CD14-positive monocyte (primary cell): ENCODE data around the gene CMPK2. TPM values are rescaled to one million over a fixed set of nuclear protein-coding genes. Genes with fewer than 3 reads are reported as not detected.

Experiments used
- DNase-seq, 3 donors: peaks; one replicate each; pipeline ENCODE4 v3.0.0-alpha.2; 2011 to 2022
- H2AFZ ChIP-seq: 2 replicates; pipeline ENCODE4 v1.6.0; 2012; ENCODE audit warnings: mild to moderate bottlenecking, low read depth, low read length, inconsistent platforms; ENCODE audit not compliant: insufficient read depth, poor library complexity, severe bottlenecking
- H3K27ac ChIP-seq, 2 donors: 1 replicate in 1 of 2; 2 replicates in 1 of 2; pipeline ENCODE4 v1.5.1; 2012 to 2013; ENCODE audit warnings: low read length in 2 of 2, control low read depth in 1 of 2, inconsistent platforms in 1 of 2, low read depth in 1 of 2, mild to moderate bottlenecking in 1 of 2
- H3K27me3 ChIP-seq, 2 donors: one replicate each; pipeline versions ENCODE4 v1.6.0 to v1.6.1; 2011 to 2013; ENCODE audit warnings: low read length in 2 of 2; ENCODE audit not compliant: control insufficient read depth in 2 of 2, insufficient read depth in 2 of 2
- H3K36me3 ChIP-seq, 2 donors: replicated peaks in 1 of 2; 1 replicate in 1 of 2; 2 replicates in 1 of 2; pipeline versions ENCODE4 v1.5.1 to v1.6.1; 2012 to 2013; ENCODE audit warnings: low read length in 2 of 2, control low read depth in 1 of 2, inconsistent platforms in 1 of 2, mild to moderate bottlenecking in 1 of 2; ENCODE audit not compliant: insufficient read depth in 2 of 2, control insufficient read depth in 1 of 2
- H3K4me1 ChIP-seq, 2 donors: 1 replicate in 1 of 2; 2 replicates in 1 of 2; pipeline versions ENCODE4 v1.5.1 to v1.6.1; 2012 to 2013; ENCODE audit warnings: low read length in 2 of 2, control low read depth in 1 of 2, inconsistent platforms in 1 of 2, mild to moderate bottlenecking in 1 of 2, moderate library complexity in 1 of 2; ENCODE audit not compliant: insufficient read depth in 2 of 2, control insufficient read depth in 1 of 2
- H3K4me2 ChIP-seq: replicated peaks from 2 replicates; pipeline ENCODE3; 2012; ENCODE audit warnings: low read length, moderate library complexity, mild to moderate bottlenecking; ENCODE audit not compliant: poor library complexity, severe bottlenecking; ENCODE audit errors: extremely low read depth
- H3K4me3 ChIP-seq, 3 experiments: fragments of 200-600 bp in 1 of 3; sonication (generic) in 1 of 3; replicated peaks in 1 of 3; 1 replicate in 2 of 3; 2 replicates in 1 of 3; pipeline ENCODE4 v1.5.1; 2011 to 2013; ENCODE audit warnings: low read length in 3 of 3, mild to moderate bottlenecking in 3 of 3, control low read depth in 2 of 3, low read depth in 2 of 3, inconsistent platforms in 1 of 3, moderate library complexity in 1 of 3
- H3K79me2 ChIP-seq: 2 replicates; pipeline ENCODE4 v1.6.0; 2012; ENCODE audit warnings: mild to moderate bottlenecking, control low read depth, inconsistent platforms, low read length, moderate library complexity; ENCODE audit not compliant: insufficient read depth
- H3K9ac ChIP-seq: 2 replicates; pipeline ENCODE4 v1.6.0; 2017; ENCODE audit warnings: low read length, mild to moderate bottlenecking; ENCODE audit not compliant: insufficient read depth, poor library complexity, severe bottlenecking
- H3K9me3 ChIP-seq, 2 donors: replicated peaks in 1 of 2; 1 replicate in 1 of 2; 2 replicates in 1 of 2; pipeline versions ENCODE4 v1.5.1 to v1.6.1; 2012 to 2013; ENCODE audit warnings: low read length in 2 of 2, control low read depth in 1 of 2; ENCODE audit not compliant: control insufficient read depth in 1 of 2, insufficient read depth in 1 of 2
- H4K20me1 ChIP-seq: 2 replicates; pipeline ENCODE4 v1.6.0; 2012; ENCODE audit warnings: mild to moderate bottlenecking, low read length, control low read depth, moderate library complexity; ENCODE audit not compliant: insufficient read depth
- H3K27ac Mint-ChIP-seq, 7 donors: one replicate each; pipeline ENCODE4 v1.8.0; 2020; ENCODE audit warnings: mild to moderate bottlenecking in 7 of 7, mixed read lengths in 7 of 7, moderate library complexity in 6 of 7, inconsistent platforms in 2 of 7
- H3K27me3 Mint-ChIP-seq, 3 donors: one replicate each; pipeline ENCODE4 v1.8.0; 2021 to 2022; ENCODE audit warnings: low read depth in 3 of 3, mild to moderate bottlenecking in 3 of 3, mixed read lengths in 3 of 3, moderate library complexity in 3 of 3, inconsistent platforms in 1 of 3
- H3K36me3 Mint-ChIP-seq, 2 donors: one replicate each; pipeline ENCODE4 v1.8.0; 2020; ENCODE audit warnings: mixed read lengths in 2 of 2, inconsistent platforms in 1 of 2, mild to moderate bottlenecking in 1 of 2
- H3K4me1 Mint-ChIP-seq: one replicate; pipeline ENCODE4 v1.8.0; 2020; ENCODE audit warnings: mild to moderate bottlenecking, mixed read lengths
- H3K4me3 Mint-ChIP-seq, 2 donors: one replicate each; pipeline ENCODE4 v1.8.0; 2020; ENCODE audit warnings: mild to moderate bottlenecking in 2 of 2, mixed read lengths in 2 of 2, moderate library complexity in 1 of 2
- H3K9me3 Mint-ChIP-seq, 7 donors: one replicate each; pipeline ENCODE4 v1.8.0; 2020 to 2022; ENCODE audit warnings: mixed read lengths in 7 of 7, mild to moderate bottlenecking in 6 of 7, moderate library complexity in 6 of 7, inconsistent platforms in 2 of 7
- WGBS: methylation state at CpG from one replicate; pipeline ENCODE4 v1.1.5; 2013; ENCODE audit warnings: missing lambda C conversion rate; ENCODE audit not compliant: insufficient coverage; 5-methylcytosine and 5-hydroxymethylcytosine counted together
- intact Hi-C, 2 donors: fragments of 100-400 bp; cut with micrococcal nuclease; formaldehyde crosslinking; loops; one replicate each; pipeline versions ENCODE4 v1.15.0 to v1.15.1; 2023
- polyA plus RNA-seq, 3 donors: library from polyadenylated mRNA; depleted of rRNA in 1 of 3; unstranded in 2 of 3; stranded (reverse) in 1 of 3; fragments of 300-500 nt in 2 of 3; fragments of >200 nt in 1 of 3; fragmentation: Illumina TruSeq in 2 of 3; gene quantifications; 1 replicate in 2 of 3; 2 replicates in 1 of 3; pipeline ENCODE4 v1.2.3, GENCODE V29; 2012 to 2021
- TF ChIP-seq, protein P1 (sequence below): fragments of 200-600 bp; IDR thresholded peaks from one replicate; pipeline ENCODE4 v1.8.0; 2022; ENCODE audit warnings: antibody characterized with exemption, mild to moderate bottlenecking

Gene CMPK2
- polyA plus RNA-seq, 3 donors: 12.6 to 18.1 (median 17.0) TPM

DNA sequence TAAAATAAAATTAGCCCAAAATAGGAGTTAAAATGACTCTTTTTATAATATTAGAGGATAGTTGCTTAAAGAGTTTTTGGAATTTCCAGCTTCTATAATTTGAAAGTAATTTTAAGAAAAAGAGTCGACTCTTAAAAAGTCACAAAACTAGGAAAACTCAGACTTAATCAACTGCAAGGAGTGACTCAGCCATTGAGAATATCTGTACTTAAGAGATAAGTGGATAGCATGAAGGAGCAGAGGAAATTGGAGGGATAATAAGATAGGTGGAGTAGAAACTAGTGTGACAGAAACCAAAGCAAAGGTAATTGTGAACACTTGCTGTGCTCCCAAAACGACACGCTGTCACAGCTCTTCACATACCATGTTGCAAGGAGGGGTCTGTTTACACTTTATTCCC, 20.3 kb upstream of the CMPK2 start:
- Mint-ChIP-seq H3K9me3 (peaks cover 0 to 2% (median 0%) of the 10 kb centered on the region in 7 donors), H3K36me3 (peaks cover 3 to 7% of the 10 kb centered on the region in 2 donors), H3K4me3 (no peak overlapping the region), H3K27me3 (peaks cover 0 to 2% (median 1%) of the 10 kb centered on the region in 3 donors), H3K4me1 (no peaks in the 10 kb centered on the region), H3K27ac (no peak overlapping the region)
- Histone ChIP-seq H3K27me3 (no peaks in the 10 kb centered on the region), H3K4me2 (no peak overlapping the region), H3K4me3 (no peak overlapping the region), H3K4me1 (no peaks in the 10 kb centered on the region), H4K20me1 (no peaks in the 10 kb centered on the region), H3K9me3 (no peaks in the 10 kb centered on the region), H3K36me3 (no peaks in the 10 kb centered on the region), H3K79me2 (no peaks in the 10 kb centered on the region), H2AFZ (no peak overlapping the region), H3K27ac (no peak overlapping the region), H3K9ac (no peak overlapping the region)
- WGBS: no CpG with 5 or more reads among the region's 3 CpGs
- TF ChIP-seq, protein P1, sequence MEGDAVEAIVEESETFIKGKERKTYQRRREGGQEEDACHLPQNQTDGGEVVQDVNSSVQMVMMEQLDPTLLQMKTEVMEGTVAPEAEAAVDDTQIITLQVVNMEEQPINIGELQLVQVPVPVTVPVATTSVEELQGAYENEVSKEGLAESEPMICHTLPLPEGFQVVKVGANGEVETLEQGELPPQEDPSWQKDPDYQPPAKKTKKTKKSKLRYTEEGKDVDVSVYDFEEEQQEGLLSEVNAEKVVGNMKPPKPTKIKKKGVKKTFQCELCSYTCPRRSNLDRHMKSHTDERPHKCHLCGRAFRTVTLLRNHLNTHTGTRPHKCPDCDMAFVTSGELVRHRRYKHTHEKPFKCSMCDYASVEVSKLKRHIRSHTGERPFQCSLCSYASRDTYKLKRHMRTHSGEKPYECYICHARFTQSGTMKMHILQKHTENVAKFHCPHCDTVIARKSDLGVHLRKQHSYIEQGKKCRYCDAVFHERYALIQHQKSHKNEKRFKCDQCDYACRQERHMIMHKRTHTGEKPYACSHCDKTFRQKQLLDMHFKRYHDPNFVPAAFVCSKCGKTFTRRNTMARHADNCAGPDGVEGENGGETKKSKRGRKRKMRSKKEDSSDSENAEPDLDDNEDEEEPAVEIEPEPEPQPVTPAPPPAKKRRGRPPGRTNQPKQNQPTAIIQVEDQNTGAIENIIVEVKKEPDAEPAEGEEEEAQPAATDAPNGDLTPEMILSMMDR: no peak
- intact Hi-C loops: no loop called here
- no peak for DNase-seq

GRCh38 chr2:6885551-6885950, 19.8 kb upstream of the CMPK2 start:
- TF ChIP-seq, protein P1: no peak
- no peaks in the 10 kb centered on the region for H3K27me3 ChIP-seq
- DNase-seq: no peak
- no peak overlapping the region for H2AFZ ChIP-seq
- H4K20me1 ChIP-seq: no peaks in the 10 kb centered on the region
- H3K9ac ChIP-seq: no peak overlapping the region
- no peaks in the 10 kb centered on the region for H3K79me2 ChIP-seq
- H3K4me2 ChIP-seq: no peak overlapping the region
- Mint-ChIP-seq H3K27ac (no peak overlapping the region), H3K36me3 (peaks cover 3 to 7% of the 10 kb centered on the region in 2 donors), H3K9me3 (peaks cover 0 to 2% (median 0%) of the 10 kb centered on the region in 7 donors), H3K27me3 (peaks cover 0 to 2% (median 1%) of the 10 kb centered on the region in 3 donors), H3K4me3 (no peak overlapping the region), H3K4me1 (peaks cover under 1% of the 10 kb centered on the region)
- H3K36me3 ChIP-seq: no peaks in the 10 kb centered on the region
- H3K27ac ChIP-seq: no peak overlapping the region
- intact Hi-C loops: no loop called here
- 100% methylated on average over 1 of the region's 2 CpGs for WGBS
- no peak overlapping the region for H3K4me3 ChIP-seq
- no peaks in the 10 kb centered on the region for H3K4me1 ChIP-seq
- no peaks in the 10 kb centered on the region for H3K9me3 ChIP-seq
